GM12873 (cell line): Measurements from ENCODE around the gene CMTM1.

Experiments
- CTCF ChIP-seq: IDR thresholded peaks from 2 replicates; pipeline ENCODE4 v1.5.1; 2012; ENCODE audit warnings: low read depth, mild to moderate bottlenecking, moderate library complexity, low read length, control low read depth; ENCODE audit not compliant: insufficient read depth; ENCODE audit errors: missing control alignments

CMTM1 gene

GRCh38 chr16:66617010-66617434, 50.8 kb downstream of the CMTM1 start:
- no peak for TF ChIP-seq CTCF

DNA sequence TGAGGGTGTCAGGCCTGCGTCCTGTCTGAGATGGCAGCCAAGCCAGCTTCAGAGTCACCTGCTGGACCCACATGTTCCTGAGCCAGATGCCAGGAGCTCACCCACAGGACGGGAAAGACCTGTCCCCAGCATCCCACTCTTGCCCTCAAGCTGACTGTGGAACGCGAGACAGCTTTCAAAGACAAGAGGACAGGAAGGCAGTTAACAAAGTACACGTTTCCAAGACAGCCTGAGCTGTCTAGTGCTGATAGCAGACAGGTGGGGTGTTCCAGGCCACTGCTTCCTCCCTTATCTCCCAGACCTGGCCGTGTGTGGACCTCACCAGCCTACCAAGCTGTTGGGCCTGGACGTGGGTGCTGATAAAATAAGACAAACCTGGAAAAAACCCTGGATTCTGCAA, 51.5 kb downstream of the CMTM1 start:
- no peak for TF ChIP-seq CTCF

GRCh38 chr16:66618588-66619375, 52.5 kb downstream of the CMTM1 start:
- TF ChIP-seq CTCF: no peak

DNA sequence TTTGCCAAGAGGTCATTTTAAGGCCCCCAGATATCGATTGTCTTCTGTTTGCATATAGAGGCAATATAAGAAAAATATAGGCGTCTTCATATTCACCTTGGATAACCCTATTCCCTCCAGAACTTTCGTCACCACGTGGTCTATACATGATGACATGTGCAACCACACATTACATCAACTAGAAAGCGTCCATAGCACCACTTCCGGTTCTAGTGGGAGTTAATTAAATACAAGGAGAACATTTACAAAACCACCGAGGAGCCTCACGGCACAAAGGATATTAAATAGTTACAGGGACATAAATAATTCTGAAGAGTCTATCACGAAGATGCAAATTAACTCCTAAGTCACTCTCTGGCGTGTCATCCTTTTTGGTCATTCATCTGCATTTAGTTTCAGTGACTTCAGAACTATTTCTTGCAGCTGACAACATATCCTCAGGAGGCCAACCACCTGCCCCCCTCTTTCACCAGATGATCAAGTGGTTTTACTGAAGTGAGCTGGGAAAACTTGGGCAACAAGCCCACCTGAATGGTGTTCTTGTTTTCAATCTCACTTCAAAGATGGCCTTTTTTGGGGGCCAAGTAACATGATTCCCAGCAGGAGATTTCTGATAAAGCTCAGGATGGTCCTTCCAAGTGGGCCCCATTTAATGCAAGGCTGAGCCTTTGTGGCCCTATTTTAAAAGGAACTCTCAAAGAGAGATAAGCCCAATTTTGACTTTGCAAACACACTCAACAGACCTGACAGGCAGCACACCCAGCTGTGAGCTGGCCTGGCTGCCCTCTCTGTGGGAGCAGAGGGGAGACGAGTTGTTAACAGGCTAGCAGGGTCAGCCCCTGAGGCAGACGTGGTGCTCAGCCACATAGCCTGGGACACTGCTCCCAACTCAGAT, 53.5 kb downstream of the CMTM1 start:
- TF ChIP-seq CTCF: no peak

- no peak for TF ChIP-seq CTCF
Measured at GRCh38 chr16:66620429-66620795, 54.2 kb downstream of the CMTM1 start.

GRCh38 chr16:66621973-66622372, 55.7 kb downstream of the CMTM1 start:
- no peak for TF ChIP-seq CTCF

DNA sequence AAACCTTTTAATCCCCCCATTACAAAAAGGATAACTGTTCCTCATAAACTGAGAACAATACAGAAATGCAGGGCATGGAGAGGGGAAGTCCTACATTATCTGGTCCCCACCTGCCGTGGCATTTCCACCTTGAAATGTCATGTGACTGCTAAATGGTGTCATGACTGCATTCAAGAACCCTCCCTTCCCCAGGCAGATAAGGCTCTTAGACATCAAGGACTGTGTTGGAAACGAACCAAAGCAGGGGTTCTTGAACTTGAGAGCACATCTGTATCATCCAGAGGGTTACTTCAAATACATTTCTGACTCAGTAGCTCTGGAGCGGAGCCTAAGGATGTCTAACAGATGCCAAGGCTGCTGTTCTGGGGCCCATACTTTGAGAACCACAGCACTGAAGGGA, 56.6 kb downstream of the CMTM1 start:
- no peak for TF ChIP-seq CTCF
